ENCODE data around the gene NRCAM.

NRCAM gene

GRCh38 chr7:108451296-108451848 lies 4.9 kb downstream of the NRCAM start:
- no peak for ATAC-seq

GRCh38 chr7:108450160-108450559 lies 6.1 kb downstream of the NRCAM start:
- no peak for ATAC-seq
- Mint-ChIP-seq H3K36me3 (no peaks in the 10 kb centered on the region), H3K27me3 (peaks cover 50% of the 10 kb centered on the region), H3K4me1 (peaks cover 15% of the 10 kb centered on the region), H3K27ac (no peak overlapping the region), H3K4me3 (no peak overlapping the region), H3K9me3 (no peaks in the 10 kb centered on the region)

More at GRCh38 chr7:108451296-108451848, 4.9 kb downstream of the NRCAM start:
- Mint-ChIP-seq H3K36me3 (no peaks in the 10 kb centered on the region), H3K4me1 (peaks cover 15% of the 10 kb centered on the region), H3K27me3 (peaks cover 41% of the 10 kb centered on the region), H3K4me3 (no peak overlapping the region), H3K27ac (no peak overlapping the region), H3K9me3 (no peaks in the 10 kb centered on the region)

- H3K4me3 Mint-ChIP-seq: no peak overlapping the region
- H3K36me3 Mint-ChIP-seq: no peaks in the 10 kb centered on the region
- no peak overlapping the region for H3K27ac Mint-ChIP-seq
- peaks cover 12% of the 10 kb centered on the region for H3K4me1 Mint-ChIP-seq
- H3K9me3 Mint-ChIP-seq: no peaks in the 10 kb centered on the region
- peaks cover 47% of the 10 kb centered on the region for H3K27me3 Mint-ChIP-seq
- no peak for ATAC-seq
Measured at GRCh38 chr7:108449521-108449920, 6.7 kb downstream of the NRCAM start.

GRCh38 chr7:108448584-108449505 lies 7.4 kb downstream of the NRCAM start:
- no peak for ATAC-seq
- Mint-ChIP-seq H3K9me3 (no peaks in the 10 kb centered on the region), H3K4me3 (no peak overlapping the region), H3K27ac (no peak overlapping the region), H3K27me3 (peaks cover 44% of the 10 kb centered on the region), H3K36me3 (no peaks in the 10 kb centered on the region), H3K4me1 (peaks cover 10% of the 10 kb centered on the region)

- ATAC-seq: peak; percentile 8
- H3K4me1 Mint-ChIP-seq: peaks cover 6% of the 10 kb centered on the region
- no peaks in the 10 kb centered on the region for H3K36me3 Mint-ChIP-seq
- no peak overlapping the region for H3K27ac Mint-ChIP-seq
- H3K4me3 Mint-ChIP-seq: no peak overlapping the region
- H3K27me3 Mint-ChIP-seq: peaks cover 24% of the 10 kb centered on the region
- no peaks in the 10 kb centered on the region for H3K9me3 Mint-ChIP-seq
Measured at GRCh38 chr7:108442039-108442568, 14.1 kb downstream of the NRCAM start.

GRCh38 chr7:108441392-108441955 lies 14.8 kb downstream of the NRCAM start:
- Mint-ChIP-seq H3K4me3 (no peak overlapping the region), H3K4me1 (peaks cover 6% of the 10 kb centered on the region), H3K36me3 (no peaks in the 10 kb centered on the region), H3K27me3 (peaks cover 23% of the 10 kb centered on the region), H3K9me3 (no peaks in the 10 kb centered on the region), H3K27ac (no peak overlapping the region)
- ATAC-seq: no peak

- Mint-ChIP-seq H3K27ac (no peak overlapping the region), H3K4me1 (peaks cover 6% of the 10 kb centered on the region), H3K4me3 (no peak overlapping the region), H3K36me3 (no peaks in the 10 kb centered on the region), H3K9me3 (peaks cover under 1% of the 10 kb centered on the region), H3K27me3 (peaks cover 17% of the 10 kb centered on the region)
- no peak for ATAC-seq
Measured at GRCh38 chr7:108440613-108441012, 15.6 kb downstream of the NRCAM start.

- H3K27ac Mint-ChIP-seq: no peak overlapping the region
- peaks cover 5% of the 10 kb centered on the region for H3K36me3 Mint-ChIP-seq
- peaks cover 1% of the 10 kb centered on the region for H3K4me1 Mint-ChIP-seq
- no peak overlapping the region for H3K4me3 Mint-ChIP-seq
- ATAC-seq: no peak
- peaks cover 6% of the 10 kb centered on the region for H3K9me3 Mint-ChIP-seq
- H3K27me3 Mint-ChIP-seq: peaks cover 37% of the 10 kb centered on the region
Measured at GRCh38 chr7:108436906-108437305, 19.3 kb downstream of the NRCAM start.

- Mint-ChIP-seq H3K27ac (no peak overlapping the region), H3K27me3 (peaks cover 61% of the 10 kb centered on the region), H3K9me3 (peaks cover 6% of the 10 kb centered on the region), H3K4me3 (no peak overlapping the region), H3K4me1 (peaks cover 16% of the 10 kb centered on the region), H3K36me3 (peaks cover 5% of the 10 kb centered on the region)
- ATAC-seq: no peak
Measured at GRCh38 chr7:108434010-108434409, 22.2 kb downstream of the NRCAM start.

GRCh38 chr7:108431099-108431498 lies 25.1 kb downstream of the NRCAM start:
- H3K27me3 Mint-ChIP-seq: peaks cover 48% of the 10 kb centered on the region

GRCh38 chr7:108430664-108431063 lies 25.6 kb downstream of the NRCAM start:
- Mint-ChIP-seq H3K4me1 (peaks cover 16% of the 10 kb centered on the region), H3K36me3 (peaks cover 5% of the 10 kb centered on the region), H3K4me3 (no peak overlapping the region), H3K27ac (no peak overlapping the region), H3K9me3 (peaks cover 6% of the 10 kb centered on the region), H3K27me3 (peaks cover 46% of the 10 kb centered on the region)
- no peak for ATAC-seq

More at GRCh38 chr7:108431099-108431498, 25.1 kb downstream of the NRCAM start:
- H3K27ac Mint-ChIP-seq: no peak overlapping the region
- H3K36me3 Mint-ChIP-seq: peaks cover 5% of the 10 kb centered on the region
- no peak overlapping the region for H3K4me3 Mint-ChIP-seq
- H3K9me3 Mint-ChIP-seq: peaks cover 6% of the 10 kb centered on the region
- ATAC-seq: no peak
- H3K4me1 Mint-ChIP-seq: peaks cover 16% of the 10 kb centered on the region

GRCh38 chr7:108427766-108428165 lies 28.5 kb downstream of the NRCAM start:
- no peaks in the 10 kb centered on the region for H3K36me3 Mint-ChIP-seq
- no peak overlapping the region for H3K4me3 Mint-ChIP-seq
- H3K4me1 Mint-ChIP-seq: peaks cover 30% of the 10 kb centered on the region
- H3K27me3 Mint-ChIP-seq: peaks cover 47% of the 10 kb centered on the region
- no peak for ATAC-seq
- H3K9me3 Mint-ChIP-seq: no peaks in the 10 kb centered on the region
- H3K27ac Mint-ChIP-seq: no peak overlapping the region

GRCh38 chr7:108425714-108426275 lies 30.4 kb downstream of the NRCAM start:
- peaks cover 27% of the 10 kb centered on the region for H3K4me1 Mint-ChIP-seq
- H3K27ac Mint-ChIP-seq: no peak overlapping the region
- H3K4me3 Mint-ChIP-seq: no peak overlapping the region
- peaks cover 36% of the 10 kb centered on the region for H3K27me3 Mint-ChIP-seq
- H3K36me3 Mint-ChIP-seq: no peaks in the 10 kb centered on the region
- no peaks in the 10 kb centered on the region for H3K9me3 Mint-ChIP-seq
- ATAC-seq: no peak

- no peak for ATAC-seq
- Mint-ChIP-seq H3K9me3 (no peaks in the 10 kb centered on the region), H3K27ac (no peak overlapping the region), H3K4me3 (no peak overlapping the region), H3K36me3 (no peaks in the 10 kb centered on the region), H3K27me3 (peaks cover 20% of the 10 kb centered on the region), H3K4me1 (peaks cover 28% of the 10 kb centered on the region)
Measured at GRCh38 chr7:108424013-108424412, 32.2 kb downstream of the NRCAM start.
